Colon (tissue), 2 donors: ENCODE data around the gene MSI2.

Experiments
- FAIRE-seq: peaks from 2 replicates; lab custom pipeline; 2012; peaks lifted over from hg19 to GRCh38; lab: Jason Lieb, UNC
- donor health status: control.
- donor health status: control.

Gene MSI2

DNA sequence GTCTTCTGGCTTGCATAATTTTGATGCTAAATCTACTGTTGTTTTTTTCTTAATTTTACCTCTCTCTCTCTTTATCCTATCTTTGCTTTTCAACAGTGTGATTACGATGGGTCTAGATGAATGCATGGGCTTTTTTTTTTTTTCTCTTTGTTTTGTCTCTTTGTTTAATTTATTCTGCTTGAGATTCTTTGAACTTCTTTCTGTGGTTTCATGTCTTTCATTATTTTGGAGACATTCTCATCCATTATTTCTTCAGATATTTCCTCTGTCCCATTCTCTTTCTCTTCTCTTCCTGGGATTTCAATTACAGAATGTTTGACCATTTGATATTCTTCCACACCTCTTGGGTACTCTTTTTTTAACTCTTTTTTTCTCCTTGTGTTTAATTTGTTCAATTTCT is 436.4 kb downstream of the MSI2 start:
- FAIRE-seq, result no peak

DNA sequence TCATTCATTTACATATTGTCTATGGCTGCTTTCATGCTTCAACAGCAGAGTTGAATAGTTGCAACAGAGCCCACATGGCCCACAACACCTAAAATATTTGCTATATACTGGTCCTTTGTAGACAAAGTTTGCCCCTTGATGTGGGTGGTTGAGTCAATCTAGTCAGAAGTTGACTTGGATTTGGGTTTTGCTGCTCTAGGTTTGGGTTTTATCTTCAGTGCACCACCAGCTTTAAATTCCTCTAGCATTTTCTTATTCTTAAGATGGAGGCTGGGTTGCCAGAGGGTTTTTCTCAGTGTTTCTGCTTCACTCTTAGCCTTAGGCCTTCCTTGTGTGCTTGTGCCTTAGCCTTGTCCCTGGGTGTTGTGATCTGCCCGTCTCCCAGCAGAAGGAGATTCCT is 437.7 kb downstream of the MSI2 start:
- FAIRE-seq, result no peak

DNA sequence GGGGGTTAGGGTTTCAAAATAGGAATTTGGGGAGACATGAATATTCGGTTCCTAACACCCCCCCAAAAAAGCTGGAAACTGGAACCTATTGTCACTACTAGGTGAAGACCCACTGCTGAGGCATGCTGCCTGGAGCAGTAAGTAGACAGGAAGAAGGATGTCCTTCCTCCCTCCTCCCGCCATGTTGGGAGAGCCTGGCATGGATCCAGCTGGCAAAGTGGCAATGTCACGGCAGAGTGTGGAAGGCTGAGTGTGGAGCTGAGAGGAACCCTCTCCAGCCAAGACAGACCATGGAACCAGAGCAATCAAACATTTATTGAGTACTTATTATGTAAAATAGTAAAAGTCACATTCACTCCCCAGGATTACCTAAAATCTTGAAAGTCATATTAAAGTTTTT is 439.7 kb downstream of the MSI2 start:
- FAIRE-seq, result no peak

DNA sequence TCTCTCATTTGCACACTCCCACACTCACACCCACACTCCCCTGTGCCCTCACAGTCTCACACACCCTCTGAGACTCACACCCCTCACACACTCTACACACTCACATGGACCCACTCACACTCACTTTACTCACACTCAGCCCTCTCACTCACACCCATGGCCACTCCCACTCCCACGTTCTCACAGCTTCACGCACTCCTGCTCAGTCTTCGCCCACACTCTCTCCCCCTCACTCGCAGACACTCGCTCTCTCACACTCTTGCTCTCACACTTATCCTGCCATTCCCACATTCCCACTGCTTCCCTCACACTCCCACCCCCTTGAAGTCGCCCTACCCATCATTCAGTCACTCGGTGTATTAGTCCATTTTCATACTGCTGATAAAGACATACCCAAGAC is 440.9 kb downstream of the MSI2 start:
- no peak for FAIRE-seq

DNA sequence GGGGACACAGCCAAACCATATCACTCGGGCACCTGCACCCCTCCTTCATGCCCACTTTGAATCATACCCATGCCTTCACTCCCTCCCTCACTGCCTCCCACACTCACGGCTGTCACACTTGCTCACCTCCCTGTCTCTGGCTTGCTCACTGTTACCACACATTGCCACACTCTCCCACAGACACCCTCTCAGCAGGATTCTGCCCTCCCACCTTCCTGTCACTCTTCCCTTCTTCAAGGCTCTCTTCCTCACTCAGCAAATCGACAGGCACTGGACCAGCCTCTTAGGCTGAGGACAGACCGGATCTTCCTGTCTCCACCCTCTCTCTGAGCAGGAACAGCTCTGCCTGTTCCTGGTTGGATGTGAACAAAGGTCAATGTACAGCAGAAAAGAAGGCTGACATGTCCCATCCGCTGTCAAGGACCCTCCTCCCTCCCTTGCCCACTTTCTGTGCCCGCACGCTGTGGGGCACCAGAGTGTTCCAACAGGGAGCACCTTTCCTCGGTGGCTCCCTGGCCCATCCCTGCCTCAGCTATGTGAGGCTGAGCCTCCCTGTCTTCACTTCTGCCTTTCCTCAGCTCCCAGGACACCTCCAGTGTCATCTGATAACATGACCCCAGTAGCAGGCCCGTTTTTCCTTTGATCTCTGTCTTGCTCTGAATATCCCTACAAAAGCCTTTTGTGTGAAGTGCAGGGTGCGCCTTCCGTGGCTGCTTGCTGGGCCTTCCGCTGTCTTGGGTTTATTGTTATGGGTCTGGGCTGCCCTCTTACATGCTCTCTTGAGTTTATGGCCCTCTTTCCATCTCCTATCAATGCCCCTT is 441.8 kb downstream of the MSI2 start:
- no peak for FAIRE-seq

DNA sequence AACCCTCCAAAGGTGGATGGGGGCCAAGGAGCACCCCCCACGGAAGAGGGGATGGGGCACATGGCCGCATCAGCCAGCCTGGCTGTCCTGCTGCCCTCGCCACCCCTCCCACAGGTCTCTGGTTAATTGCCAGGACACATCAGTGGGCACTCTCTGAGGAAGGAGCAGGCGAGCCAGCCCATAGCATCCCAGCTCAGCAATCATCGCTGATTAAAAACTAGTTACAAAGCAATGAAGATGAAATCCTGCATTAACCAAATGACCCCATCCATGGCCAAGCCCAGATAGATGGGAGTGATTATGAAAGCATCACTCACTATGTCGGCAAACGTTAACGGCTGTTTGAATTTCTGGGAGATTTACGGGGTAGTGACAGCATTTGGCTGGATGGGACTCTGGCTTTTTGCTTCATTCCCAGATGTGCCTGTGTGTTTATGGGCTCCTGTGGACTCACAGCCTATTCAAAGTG is 443.5 kb downstream of the MSI2 start:
- no peak for FAIRE-seq

DNA sequence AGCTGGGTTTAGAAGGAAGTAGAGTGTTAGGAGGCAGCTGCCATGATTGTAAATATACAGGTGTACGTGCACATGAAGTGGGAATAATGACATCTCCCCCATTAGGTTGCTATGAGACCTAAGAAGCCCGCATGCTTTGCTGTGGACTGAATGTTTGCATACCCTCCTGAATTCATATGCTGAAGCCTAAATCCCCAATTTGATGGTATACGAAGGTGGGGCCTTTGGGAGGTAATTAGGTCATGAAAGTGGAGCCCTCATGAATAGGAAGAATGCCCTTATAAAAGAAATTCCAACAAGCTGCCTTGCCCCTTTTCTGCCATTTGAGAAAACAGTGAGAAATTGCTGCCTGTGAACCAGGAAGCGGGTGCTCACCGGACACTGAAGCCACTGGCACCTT is 444.8 kb downstream of the MSI2 start:
- FAIRE-seq, result no peak

DNA sequence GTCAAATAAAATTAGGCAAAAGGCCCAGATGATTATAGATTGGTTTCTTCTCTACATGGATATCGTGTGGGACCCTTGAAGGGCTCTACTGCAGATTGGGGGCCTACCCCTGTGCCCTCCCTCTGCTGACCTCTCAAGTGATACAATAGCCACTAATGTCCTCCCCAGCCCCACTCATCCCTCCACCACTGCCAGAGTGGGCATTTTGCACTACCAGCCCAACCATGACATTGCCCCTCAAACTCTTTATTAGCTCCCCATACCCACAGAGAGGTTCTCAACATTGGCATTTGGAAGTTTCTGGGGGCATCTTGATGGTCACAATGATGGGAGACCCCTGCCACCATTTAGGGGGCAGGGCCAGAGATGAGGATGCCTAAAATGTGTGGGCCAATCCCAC is 446.9 kb downstream of the MSI2 start:
- no peak for FAIRE-seq

DNA sequence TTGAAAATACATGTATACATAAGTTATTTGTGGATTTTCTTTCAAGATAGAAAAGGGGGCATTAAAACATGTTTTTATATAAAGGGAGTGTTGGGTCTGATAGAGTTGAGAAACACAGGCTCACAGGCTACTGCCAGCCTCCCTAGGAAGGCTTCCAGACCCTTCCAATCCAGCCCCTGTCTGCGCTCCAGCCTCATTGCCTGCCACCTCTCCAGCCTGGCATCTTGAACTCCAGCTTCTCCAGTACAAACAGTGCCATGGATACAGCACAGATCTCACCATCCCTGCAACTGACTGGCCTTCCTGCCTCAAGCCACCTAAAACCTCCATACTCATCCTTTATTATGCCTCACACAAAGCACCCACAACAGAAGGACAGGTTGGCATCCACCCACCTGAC is 448.1 kb downstream of the MSI2 start:
- FAIRE-seq, result no peak

DNA sequence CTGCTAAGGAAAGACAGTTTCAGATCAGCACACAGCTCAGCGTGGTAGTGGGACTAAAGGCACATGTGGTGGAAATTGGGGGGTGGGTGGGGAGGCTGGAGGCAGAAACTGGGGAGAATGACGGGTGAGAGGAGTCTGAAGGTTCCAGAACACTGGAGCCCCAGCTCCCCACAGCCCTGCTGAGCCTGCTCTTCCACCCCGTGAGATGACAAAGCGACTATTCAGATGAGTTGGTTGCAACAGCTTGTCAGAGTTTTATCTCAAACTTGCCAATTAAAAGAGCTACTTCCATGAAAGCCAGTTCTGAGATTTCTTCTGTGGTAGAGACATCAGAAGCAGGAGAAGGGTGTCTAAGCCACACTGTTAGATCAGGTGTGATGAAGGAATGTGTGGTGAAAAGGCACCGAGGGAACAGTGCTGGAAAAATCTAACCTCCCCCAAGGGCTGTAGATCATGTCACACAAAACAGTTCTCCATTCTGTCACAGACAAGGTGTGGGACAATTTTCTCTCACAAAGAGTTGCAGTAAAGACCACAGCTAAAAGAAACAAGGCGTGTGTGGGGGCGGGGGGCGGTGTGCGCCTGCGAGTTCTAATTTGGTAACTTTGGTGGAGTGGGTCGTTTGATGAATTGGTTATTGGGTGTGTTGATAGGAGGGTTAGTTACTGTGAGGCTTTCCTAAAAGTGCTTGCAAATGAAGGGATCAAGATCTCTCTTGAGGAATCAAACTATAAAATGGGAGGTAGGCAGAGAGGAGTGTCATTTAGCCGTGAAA is 449.8 kb downstream of the MSI2 start:
- no peak for FAIRE-seq

DNA sequence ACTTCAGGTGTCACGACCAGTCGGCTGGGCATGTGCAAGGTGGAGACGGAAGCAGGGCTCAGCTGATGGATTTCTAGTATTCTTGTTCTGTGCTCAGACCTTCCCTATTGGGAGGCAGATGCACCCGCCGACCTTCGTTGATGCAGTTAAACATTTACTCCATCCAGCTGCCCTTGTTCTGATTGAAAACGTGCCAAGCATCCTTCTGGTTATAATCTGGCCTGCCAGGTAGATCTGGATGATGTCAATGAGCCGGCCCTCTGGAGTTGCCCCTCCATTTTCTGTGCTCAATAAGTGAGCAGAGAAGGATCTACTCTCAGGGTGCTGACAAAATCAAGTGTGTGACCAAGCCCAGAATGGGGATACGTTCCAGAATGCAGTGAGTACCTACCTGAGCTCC is 450.4 kb downstream of the MSI2 start:
- FAIRE-seq, result no peak

DNA sequence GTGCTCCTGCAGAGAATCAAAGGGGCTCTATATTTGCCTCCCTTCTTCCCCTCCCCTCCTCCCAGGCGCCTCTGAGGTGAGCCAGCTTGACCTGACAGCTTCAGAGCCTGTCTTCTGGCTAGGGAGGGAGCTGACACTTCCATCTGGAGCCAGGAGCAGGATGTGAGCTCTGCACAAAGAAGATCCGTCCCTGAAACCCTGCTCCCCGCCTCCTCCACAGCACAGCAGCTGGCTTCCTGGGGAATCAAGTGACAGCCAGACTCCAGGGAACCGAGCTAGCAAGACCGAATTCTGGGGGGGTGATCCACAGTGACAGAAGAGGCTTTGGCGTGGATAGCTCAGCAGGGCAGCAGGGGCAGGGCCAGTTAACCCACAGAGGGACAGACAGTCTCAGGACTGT is 451.6 kb downstream of the MSI2 start:
- FAIRE-seq, result no peak

DNA sequence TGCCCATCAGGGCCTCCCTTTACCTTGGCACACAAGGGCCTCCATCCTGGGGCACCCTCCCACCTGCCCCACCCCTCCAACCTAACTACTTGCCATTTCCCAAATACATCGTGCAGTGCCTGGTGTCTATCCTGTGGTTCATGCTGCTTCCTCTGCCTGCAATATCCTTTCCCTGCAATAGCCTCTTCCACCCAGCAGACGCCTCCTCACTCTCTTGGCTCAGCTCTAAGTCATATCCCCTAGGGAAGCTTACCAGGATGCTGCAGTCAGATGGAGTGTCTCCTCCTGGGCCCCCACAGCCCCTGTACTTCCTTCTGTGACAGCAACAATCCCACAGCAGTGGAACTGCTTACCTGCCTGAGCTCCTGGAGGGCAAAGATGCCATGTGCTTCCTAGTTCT is 452.1 kb downstream of the MSI2 start:
- no peak for FAIRE-seq

DNA sequence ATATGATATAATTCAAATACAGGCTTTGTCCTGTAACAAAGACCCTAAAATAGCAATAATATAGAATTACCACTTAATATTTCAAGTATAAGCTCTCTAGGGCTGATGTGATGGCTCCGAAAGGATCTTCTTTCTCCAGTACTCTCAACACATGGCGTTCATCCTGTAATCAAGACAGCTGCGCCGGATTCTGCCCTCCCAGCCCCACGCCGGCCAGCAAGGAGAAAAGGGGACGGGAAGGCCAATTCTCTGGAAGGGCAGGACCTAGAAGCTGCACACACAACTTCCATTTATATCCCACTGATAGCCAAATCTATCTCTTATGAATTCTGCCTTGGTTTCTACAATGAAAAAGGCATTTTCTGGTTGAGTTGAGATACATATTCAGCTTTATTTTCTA is 456.8 kb downstream of the MSI2 start:
- no peak for FAIRE-seq

DNA sequence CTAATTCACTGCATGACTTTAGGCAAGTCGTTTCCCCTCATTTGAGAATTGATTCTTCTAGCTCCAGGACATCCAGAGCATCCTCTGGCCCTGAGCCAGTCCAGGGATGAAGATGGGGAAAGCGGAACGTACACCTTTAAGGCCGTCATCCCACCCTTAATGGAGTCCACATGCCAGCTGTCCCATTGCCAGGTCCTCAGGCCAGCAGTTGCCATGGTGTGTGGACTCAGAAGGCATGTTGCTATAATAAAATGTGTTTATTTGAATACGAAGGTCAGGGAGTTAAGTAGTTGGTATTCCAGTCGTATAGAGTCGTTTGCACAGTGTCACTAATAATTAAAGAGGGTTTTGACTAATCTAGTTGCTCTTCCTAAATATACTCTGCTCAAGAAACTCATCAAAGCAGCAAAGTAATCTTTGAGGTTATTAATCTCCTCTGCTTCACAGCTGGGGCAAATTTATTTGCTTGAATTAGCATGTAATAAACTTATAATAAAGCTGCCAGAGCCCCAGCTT is 458.4 kb downstream of the MSI2 start:
- FAIRE-seq, result no peak

DNA sequence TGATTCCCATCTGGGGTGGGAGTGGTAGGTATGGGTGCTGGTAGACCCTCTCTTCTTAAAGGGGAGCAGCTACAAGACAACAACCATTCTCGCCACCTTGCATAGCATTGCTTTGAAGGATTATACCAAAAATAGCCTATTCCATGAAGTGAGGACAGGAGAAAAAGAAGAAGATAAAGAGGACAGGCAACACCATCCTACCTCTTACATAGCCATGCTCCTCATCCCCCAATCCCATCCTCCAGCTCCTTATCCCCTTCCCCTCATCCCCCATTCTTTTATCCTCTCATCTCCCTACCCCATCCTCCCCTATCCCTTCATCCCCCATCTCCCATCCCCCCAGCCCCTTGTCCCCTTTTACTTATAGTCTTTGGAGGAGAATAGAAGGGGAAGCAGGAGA is 459.7 kb downstream of the MSI2 start:
- no peak for FAIRE-seq

DNA sequence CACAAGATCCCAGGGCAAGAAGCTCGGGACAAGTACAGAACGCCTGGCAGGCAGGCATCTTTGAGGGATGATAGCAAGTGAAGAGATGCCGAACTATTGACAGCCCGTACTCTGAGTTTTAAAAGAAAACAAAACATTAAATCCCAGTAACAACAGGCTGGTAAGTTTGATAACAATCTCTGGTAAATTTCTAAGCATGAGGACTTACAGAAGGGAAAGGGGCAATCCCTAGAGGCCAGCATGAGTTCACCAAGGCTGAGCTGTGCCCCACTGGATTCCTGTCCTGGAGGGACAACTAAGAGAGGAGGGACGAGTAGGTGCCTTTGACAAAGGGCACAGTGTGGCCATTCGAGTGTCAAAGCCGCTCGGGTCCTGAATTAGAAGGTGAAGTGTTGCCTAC is 462.6 kb downstream of the MSI2 start:
- FAIRE-seq, result no peak

DNA sequence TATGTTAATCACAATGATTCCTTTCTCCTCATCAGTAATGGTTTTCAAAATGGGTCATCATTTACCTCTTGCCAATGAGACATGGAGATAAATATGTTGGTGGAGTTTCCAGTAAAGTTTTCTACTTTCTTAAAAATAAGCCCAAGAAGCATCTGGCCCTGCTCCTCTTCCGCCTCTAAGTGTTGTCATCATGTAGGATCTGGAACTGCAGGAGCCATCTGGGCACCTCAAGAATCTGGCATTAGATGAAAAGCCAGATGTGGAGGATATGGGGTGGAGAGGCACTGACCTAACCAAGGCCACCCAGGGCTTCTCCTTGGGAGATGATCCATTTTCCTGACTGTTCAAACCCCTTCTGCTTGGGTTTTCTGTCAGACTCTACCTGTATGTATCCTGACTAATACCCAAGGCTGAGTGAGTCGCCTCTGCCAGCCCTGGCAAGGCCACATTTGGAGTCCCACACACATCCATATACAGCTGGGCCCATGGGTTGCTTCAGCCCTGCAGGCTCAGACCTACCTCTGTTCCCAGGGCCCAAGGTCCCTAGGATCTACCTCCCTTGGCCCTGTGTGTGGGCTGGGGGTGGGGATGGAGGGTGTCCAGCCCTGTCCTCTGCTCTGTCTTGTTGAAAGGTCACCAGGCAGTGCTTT is 464.2 kb downstream of the MSI2 start:
- FAIRE-seq, result no peak

DNA sequence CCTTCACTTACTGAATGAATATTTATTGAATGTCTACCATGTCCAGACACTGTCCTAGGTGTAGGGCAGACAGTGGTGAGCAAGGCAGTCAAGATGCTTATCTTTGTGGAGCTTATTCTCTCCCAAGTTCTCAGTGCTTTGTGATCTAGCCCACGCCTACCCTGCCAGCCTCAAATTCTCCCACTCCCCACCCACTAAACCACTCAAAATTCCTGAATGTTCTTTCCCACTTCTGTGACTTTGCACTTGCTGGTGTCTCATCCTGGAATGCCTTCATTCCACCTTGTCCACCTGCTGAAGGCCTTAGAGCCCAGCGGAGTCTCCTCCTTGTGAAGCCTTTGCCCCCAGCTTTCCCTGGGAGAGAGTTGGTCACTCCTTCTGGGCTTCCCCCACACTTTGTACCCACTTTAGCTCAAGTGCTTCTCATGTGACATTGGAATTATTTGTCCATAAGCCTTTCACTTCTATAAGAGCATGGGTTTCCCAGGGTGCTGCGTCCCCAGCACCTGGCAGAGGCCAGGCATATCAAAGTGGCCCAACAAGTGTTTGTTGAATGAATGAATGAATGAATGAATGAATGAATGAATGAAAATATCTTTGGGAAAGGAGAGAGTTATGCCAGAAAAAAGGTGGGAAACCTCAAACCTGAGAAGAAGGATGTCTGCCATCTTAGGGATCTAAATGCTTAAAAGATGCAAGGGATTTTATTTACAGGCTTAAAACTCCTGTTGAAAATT is 465.8 kb downstream of the MSI2 start:
- FAIRE-seq, result no peak

DNA sequence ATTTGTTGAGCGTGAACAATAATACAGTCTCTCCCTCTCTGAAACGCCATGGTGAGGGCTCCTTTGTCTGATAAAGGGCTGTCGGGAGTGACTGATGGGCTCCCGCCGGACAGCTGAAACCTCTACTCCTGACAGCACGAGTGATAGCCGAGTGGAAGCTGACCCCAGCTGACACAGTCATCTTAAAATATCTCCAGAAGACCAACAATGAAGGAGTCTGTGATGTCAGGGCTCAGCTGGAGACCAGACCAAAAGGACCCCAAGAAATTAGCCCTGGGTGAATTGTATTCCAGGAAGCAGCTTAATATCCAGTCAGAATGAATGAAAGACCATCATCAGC is 466.4 kb downstream of the MSI2 start:
- no peak for FAIRE-seq

DNA sequence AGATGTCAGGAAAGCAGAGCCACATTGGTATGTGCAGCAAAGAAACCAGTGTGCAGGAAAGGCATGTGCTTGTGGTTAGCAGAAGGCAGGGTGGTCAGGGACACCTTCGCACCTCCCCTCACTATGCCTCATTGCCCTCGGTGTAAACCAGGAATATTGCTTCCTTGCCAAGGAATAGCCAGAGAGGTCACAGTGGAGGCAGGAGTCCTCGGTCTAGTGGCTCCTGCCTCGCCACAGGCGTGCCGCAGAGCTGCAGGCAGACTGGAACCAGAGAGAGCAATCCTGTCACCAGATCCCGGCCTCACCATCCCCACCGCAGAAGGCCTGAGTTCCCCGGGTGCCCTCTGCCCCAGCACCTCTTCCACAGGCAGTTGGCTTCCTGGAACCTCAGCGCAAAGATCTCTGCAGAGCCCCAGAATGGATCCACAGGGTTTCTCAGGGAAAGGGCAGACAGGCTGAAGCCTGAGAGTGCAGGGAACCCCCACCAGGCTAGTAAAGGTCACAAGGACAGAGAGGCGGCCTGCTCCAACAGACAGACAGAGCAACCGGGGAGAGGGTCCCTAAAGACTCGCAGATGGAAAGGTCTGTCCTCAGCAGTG is 467.2 kb downstream of the MSI2 start:
- no peak for FAIRE-seq
